HG03558 (cell line): Measurements from ENCODE around the gene LEFTY2.
"Not testable (repeated sequence)": the region's sequence is repeated elsewhere in the genome, so short reads cannot be mapped to it uniquely, and the experiment has no call there.

Experiments
- ATAC-seq: cut with Tn5 transposase; IDR thresholded peaks from one replicate; pipeline ENCODE4 v1.9.1; 2021; ENCODE audit warnings: moderate number of reproducible peaks; ENCODE audit not compliant: unreplicated experiment; ENCODE audit errors: extremely low read depth

The LEFTY2 gene

DNA sequence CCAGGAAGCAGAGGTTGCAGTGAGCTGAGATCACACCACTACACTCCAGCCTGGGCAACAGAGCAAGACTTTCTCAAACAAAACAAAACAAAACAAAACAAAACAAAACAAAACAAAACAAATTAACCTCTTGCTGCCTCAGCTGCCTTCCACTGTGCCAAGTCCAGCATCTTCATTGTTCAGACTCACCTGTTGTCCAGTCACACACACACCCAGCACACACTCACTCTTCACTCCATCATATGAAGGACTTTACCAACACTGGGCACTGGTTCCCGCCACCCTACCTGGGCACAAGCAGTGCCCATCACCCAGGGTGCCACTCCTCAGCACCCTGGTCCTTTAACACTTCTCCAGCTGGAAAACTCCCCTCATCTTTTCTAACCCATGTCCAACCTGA lies 31.5 kb downstream of the LEFTY2 start:
- ATAC-seq = no peak

- ATAC-seq = no peak
Measured at GRCh38 chr1:225908773-225909172, 32.2 kb downstream of the LEFTY2 start.

GRCh38 chr1:225908013-225908640 lies 32.9 kb downstream of the LEFTY2 start:
- ATAC-seq = no peak

DNA sequence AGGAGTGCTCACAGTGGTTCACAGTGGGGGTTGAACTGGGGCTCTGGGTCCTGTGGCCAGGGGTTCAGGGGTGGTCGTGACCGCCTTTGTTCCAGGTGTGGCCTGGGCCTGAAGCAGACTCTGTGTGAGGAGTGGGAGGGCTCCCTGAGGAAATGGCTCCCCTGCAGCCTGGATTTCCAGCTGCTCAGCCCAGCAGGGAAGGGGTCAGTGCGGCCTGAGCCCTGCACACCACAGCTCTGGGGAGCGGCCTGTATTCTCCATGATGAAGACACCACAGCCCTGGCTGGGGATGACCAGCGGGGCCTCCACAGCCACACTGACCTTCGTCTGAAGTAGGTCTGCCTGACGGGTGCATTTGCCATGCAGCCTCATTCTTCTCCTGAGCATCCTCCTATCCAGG lies 33.7 kb downstream of the LEFTY2 start:
- ATAC-seq = no peak

- no peak for ATAC-seq
Measured at GRCh38 chr1:225906467-225906866, 34.6 kb downstream of the LEFTY2 start.

GRCh38 chr1:225903623-225904022 lies 37.4 kb downstream of the LEFTY2 start:
- ATAC-seq = no peak

GRCh38 chr1:225899044-225899925 lies 41.7 kb downstream of the LEFTY2 start:
- no peak for ATAC-seq

DNA sequence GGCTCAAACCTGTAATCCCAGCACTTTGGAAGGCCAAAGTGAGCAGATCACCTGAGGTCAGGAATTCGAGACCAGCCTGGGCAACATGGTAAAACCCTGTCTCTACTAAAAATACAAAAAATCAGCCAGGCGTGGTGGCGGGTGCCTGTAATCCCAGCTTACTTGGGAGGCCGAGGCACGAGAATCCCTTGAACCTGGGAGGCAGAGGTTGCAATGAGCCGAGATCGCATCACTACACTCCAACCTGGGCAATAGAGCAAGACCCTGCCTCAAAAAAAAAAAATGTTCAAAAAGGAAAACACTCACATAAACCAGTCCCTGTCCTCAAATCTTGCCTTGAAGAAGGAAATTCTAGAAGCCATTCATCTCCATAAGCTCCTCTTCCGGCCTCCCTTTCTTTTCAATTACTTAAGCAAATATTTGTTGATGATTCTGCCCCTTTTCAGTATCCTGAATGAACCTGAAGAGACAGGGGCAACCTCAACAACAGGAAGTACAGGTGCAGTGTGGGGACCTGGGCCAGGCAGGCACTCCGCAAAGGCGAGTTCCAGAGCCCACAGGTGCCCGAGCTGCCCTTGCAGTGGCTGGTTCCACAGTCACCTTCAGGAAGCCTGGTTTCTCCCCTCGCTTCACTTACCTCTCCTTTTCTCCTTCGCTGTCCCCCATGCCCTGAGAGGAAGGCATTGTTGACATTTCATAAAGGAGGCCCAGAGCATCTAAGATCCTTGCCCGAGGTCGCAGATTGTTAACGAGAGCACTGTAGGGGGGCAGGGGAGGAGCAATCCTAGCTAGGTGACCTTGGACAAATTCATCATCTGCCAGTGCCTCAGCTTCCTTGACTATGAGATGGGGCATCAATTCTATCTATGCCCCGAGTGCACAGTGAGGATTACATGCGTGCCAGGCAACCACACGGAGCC lies 43.2 kb downstream of the LEFTY2 start:
- ATAC-seq = no peak

GRCh38 chr1:225896937-225897549 lies 44.0 kb downstream of the LEFTY2 start:
- ATAC-seq = peak; percentile 100

DNA sequence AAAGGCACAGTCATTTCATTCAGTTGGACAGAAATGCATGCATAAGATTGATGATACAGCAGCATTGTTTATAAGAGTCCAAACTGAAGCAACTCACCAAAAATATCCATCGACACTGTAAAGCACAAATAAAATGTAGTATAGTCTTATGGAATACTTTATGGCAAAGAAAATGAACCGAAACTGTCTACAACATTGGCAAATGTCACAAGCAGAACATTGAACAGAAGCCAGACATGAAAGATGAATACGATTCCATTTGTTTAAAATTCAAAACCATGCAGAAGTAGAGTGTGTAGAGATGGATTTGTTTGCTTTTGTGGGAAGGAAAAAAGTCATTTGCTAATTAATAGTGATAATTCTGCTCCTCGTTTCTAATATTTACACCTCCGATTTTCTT lies 44.5 kb downstream of the LEFTY2 start:
- ATAC-seq = no peak

DNA sequence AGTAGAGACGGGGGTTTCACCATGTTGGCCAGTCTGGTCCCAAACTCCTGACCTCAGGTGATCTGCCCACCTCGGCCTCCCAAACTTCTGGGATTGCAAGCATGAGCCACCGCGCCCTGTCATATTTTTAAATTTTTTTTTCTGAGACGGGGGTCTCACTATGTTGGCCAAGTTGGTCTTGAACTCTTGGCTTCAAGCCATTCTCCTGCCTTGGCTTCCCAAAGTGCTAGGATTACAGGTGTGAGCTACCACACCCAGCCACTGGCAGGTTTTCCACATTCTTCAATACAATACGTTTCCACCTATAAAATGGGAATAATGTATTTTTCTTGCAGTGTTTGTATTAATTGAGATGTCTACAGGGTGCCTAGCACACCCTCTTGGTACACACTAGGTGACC lies 48.7 kb downstream of the LEFTY2 start:
- no peak for ATAC-seq

GRCh38 chr1:225891229-225891972 lies 49.6 kb downstream of the LEFTY2 start:
- no peak for ATAC-seq

GRCh38 chr1:225890346-225891228 lies 50.4 kb downstream of the LEFTY2 start:
- no peak for ATAC-seq

- no peak for ATAC-seq
Measured at GRCh38 chr1:225889743-225890142, 51.3 kb downstream of the LEFTY2 start.

DNA sequence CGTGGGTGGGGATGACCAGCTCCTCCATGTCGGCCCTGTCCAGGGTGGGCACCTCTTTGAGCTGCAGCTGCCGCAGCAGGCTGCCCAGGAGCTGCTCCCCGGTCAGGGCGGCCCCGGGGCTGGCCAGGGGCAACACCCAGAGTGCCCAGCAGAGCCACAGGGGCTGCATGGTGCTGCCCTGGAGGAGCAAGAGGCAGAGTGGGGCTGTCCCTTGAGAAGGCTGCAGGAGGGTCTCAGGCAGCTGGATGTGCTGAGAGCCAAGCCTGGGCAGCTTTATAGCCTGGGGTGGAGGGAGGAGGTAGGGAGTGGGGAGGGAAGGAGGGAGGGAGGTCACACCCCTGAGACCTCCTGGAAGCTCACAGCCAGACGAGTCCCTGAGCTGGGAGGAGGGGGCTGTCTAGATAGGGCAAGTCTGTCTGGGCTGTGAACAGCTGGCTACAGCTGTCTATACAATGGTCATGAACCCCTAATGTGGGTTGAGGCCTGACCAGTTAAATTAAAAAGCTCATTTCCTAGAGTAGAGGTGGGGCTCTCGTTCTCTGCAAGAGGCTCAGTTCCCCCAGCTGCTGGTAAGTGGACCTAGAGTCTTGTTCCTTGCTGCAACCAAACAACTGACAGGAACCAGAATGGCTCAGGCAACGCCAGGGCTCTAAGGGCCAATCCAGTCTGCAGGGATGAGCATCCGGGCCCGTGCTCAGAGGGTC lies 52.0 kb downstream of the LEFTY2 start, which contains the start of gene LEFTY1:
LEFTY1 (minus strand) TSS at position 249 of the 704 bp plus-strand sequence; CDS start at position 169, 80 bp downstream.
- no peak for ATAC-seq

GRCh38 chr1:225888289-225888897 lies 52.6 kb downstream of the LEFTY2 start:
- ATAC-seq = no peak

GRCh38 chr1:225887554-225888288 lies 53.3 kb downstream of the LEFTY2 start:
- ATAC-seq = not testable (repeated sequence)
